Neural cell (in vitro differentiated cells): ENCODE results near the gene NECTIN2. TPM values are rescaled to one million over a fixed set of nuclear protein-coding genes. Genes with fewer than 3 reads are reported as not detected.

ENCODE experiments used
- H2AFZ ChIP-seq: fragments of 200-600, 300-800 bp; sonication (generic), shearing (Covaris generic); 2 replicates; pipeline ENCODE4 v1.6.0; 2014; ENCODE audit warnings: low read depth, mild to moderate bottlenecking, antibody characterized with exemption, low read length, moderate library complexity
- H3F3A ChIP-seq: fragments of 200-600 bp; shearing (Covaris generic); 2 replicates; pipeline ENCODE4 v1.6.1; 2016; ENCODE audit warnings: mild to moderate bottlenecking, moderate library complexity, mixed read lengths, antibody characterized with exemption, low read length; ENCODE audit not compliant: insufficient read depth, poor library complexity, severe bottlenecking
- H3K27ac ChIP-seq: fragments of 200-600, 300-800 bp; sonication (generic), shearing (Covaris generic); 2 replicates; pipeline ENCODE4 v1.5.1; 2014; ENCODE audit warnings: mild to moderate bottlenecking, low read length, moderate library complexity
- H3K27me3 ChIP-seq: fragments of 300-800, 200-600 bp; sonication (generic), shearing (Covaris generic); 2 replicates; pipeline ENCODE4 v1.6.0; 2014; ENCODE audit warnings: mild to moderate bottlenecking, low read depth, low read length, moderate library complexity; ENCODE audit not compliant: insufficient read depth
- H3K36me3 ChIP-seq: fragments of 300-800, 200-600 bp; sonication (generic), shearing (Covaris generic); 2 replicates; pipeline ENCODE4 v1.5.1; 2014; ENCODE audit warnings: mild to moderate bottlenecking, antibody characterized with exemption, low read length, moderate library complexity; ENCODE audit not compliant: insufficient read depth
- H3K4me2 ChIP-seq: fragments of 300-800, 200-600 bp; sonication (generic), shearing (Covaris generic); 2 replicates; pipeline ENCODE4 v1.6.0; 2014; ENCODE audit warnings: mild to moderate bottlenecking, low read length
- H3K4me3 ChIP-seq: fragments of 300-800, 200-600 bp; sonication (generic), shearing (Covaris generic); 2 replicates; pipeline ENCODE4 v1.5.1; 2014; ENCODE audit warnings: mild to moderate bottlenecking, low read length, moderate library complexity
- H3K79me2 ChIP-seq: fragments of 200-600 bp; shearing (Covaris generic); replicated peaks from 2 replicates; pipeline ENCODE4 v1.6.0; 2014; ENCODE audit warnings: mild to moderate bottlenecking, low read length, moderate library complexity; ENCODE audit not compliant: insufficient read depth
- H3K9ac ChIP-seq: fragments of 300-800, 200-600 bp; sonication (generic), shearing (Covaris generic); 2 replicates; pipeline ENCODE4 v1.6.1; 2016; ENCODE audit warnings: mild to moderate bottlenecking, low read length, mixed read lengths
- H3K9me2 ChIP-seq: fragments of 200-600 bp; shearing (Covaris generic); 2 replicates; pipeline ENCODE4 v1.6.1; 2016; ENCODE audit warnings: mild to moderate bottlenecking, low read length, mixed read lengths; ENCODE audit not compliant: insufficient read depth
- H3K9me3 ChIP-seq: fragments of 200-600, 300-800 bp; sonication (generic), shearing (Covaris generic); 2 replicates; pipeline ENCODE4 v1.6.1; 2016; ENCODE audit warnings: mild to moderate bottlenecking, mixed run types, low read length, moderate library complexity, mixed read lengths
- H4K20me1 ChIP-seq: fragments of 200-600 bp; shearing (Covaris generic); 2 replicates; pipeline ENCODE4 v1.6.1; 2016; ENCODE audit warnings: mild to moderate bottlenecking, mixed run types; ENCODE audit not compliant: insufficient read depth
- EP300 ChIP-seq: fragments of 450-650 bp; conservative IDR thresholded peaks from 2 replicates; pipeline ENCODE4 v1.6.1; 2014; ENCODE audit warnings: antibody characterized with exemption, mild to moderate bottlenecking, moderate library complexity; ENCODE audit not compliant: poor library complexity, severe bottlenecking
- EZH2 ChIP-seq: fragments of 200-600, 300-800 bp; shearing (Covaris generic), sonication (generic); IDR thresholded peaks from 2 replicates; pipeline ENCODE4 v1.6.1; 2014; ENCODE audit warnings: antibody characterized with exemption, low read length, borderline replicate concordance, mild to moderate bottlenecking; ENCODE audit not compliant: insufficient read depth, poor library complexity, severe bottlenecking
- MXI1 ChIP-seq: fragments of 450-650 bp; conservative IDR thresholded peaks from 2 replicates; pipeline ENCODE4 v1.6.1; 2014; ENCODE audit warnings: antibody characterized with exemption, mild to moderate bottlenecking; ENCODE audit not compliant: poor library complexity, severe bottlenecking
- POLR2AphosphoS5 ChIP-seq: IDR thresholded peaks from 2 replicates; pipeline ENCODE4 v1.6.1; 2012
- RAD21 ChIP-seq: fragments of 450-650 bp; conservative IDR thresholded peaks from 2 replicates; pipeline ENCODE4 v1.6.1; 2014; ENCODE audit warnings: antibody characterized with exemption, mild to moderate bottlenecking, moderate library complexity
- SMC3 ChIP-seq: fragments of 450-650 bp; conservative IDR thresholded peaks from 2 replicates; pipeline ENCODE4 v1.6.1; 2014; ENCODE audit warnings: antibody characterized with exemption, mild to moderate bottlenecking, moderate library complexity; ENCODE audit not compliant: poor library complexity
- TAF1 ChIP-seq: IDR thresholded peaks from 2 replicates; pipeline ENCODE4 v1.6.1; 2012; ENCODE audit warnings: low read depth
- polyA plus RNA-seq: library from polyadenylated mRNA; depleted of rRNA; stranded (reverse); fragments of >200 nt; gene quantifications from 2 replicates; pipeline ENCODE4 v1.2.3, GENCODE V29; 2014
- TF ChIP-seq, protein P1 (sequence below): IDR thresholded peaks from 2 replicates; pipeline ENCODE4 v1.6.1; 2012; ENCODE audit warnings: borderline replicate concordance
- TF ChIP-seq, protein P2 (sequence below): fragments of 450-650 bp; IDR thresholded peaks from 2 replicates; pipeline ENCODE4 v1.5.1; 2014; ENCODE audit warnings: antibody characterized with exemption, mild to moderate bottlenecking, moderate library complexity; ENCODE audit not compliant: poor library complexity, severe bottlenecking

The NECTIN2 gene
- polyA plus RNA-seq, 1 donor from 2014 or later: 33.2 TPM

DNA sequence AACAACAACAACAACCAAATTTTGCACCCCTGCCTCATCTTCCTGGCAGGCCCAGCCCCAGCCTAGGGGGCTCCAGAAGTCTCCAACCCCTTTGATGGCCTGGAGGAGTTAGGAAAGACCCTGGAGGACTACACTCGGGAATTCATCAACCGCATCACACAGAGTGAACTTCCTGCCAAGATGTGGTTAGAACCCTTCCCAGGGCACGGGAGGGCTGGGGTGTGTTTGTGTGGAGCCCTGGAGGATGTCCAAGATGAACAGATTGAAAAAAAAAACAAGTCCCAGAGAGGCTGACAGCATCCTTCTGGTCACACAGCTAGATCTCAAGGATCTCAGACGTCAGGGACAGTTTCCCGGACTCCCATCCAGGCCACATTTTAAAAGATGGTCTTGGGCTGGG, 81.6 kb downstream of the NECTIN2 start:
- Histone ChIP-seq H3K9me3 (no peaks in the 10 kb centered on the region), H3K27me3 (no peaks in the 10 kb centered on the region), H3K27ac (no peak overlapping the region), H4K20me1 (no peaks in the 10 kb centered on the region), H3K36me3 (no peaks in the 10 kb centered on the region), H3K4me2 (no peak overlapping the region), H2AFZ (no peak overlapping the region), H3K4me3 (no peak overlapping the region), H3K9me2 (no peaks in the 10 kb centered on the region), H3K79me2 (no peaks in the 10 kb centered on the region), H3K9ac (no peak overlapping the region), H3F3A (no peaks in the 10 kb centered on the region)
- no peak for TF ChIP-seq EZH2
- TF ChIP-seq RAD21: no peak
- TF ChIP-seq, protein P1, sequence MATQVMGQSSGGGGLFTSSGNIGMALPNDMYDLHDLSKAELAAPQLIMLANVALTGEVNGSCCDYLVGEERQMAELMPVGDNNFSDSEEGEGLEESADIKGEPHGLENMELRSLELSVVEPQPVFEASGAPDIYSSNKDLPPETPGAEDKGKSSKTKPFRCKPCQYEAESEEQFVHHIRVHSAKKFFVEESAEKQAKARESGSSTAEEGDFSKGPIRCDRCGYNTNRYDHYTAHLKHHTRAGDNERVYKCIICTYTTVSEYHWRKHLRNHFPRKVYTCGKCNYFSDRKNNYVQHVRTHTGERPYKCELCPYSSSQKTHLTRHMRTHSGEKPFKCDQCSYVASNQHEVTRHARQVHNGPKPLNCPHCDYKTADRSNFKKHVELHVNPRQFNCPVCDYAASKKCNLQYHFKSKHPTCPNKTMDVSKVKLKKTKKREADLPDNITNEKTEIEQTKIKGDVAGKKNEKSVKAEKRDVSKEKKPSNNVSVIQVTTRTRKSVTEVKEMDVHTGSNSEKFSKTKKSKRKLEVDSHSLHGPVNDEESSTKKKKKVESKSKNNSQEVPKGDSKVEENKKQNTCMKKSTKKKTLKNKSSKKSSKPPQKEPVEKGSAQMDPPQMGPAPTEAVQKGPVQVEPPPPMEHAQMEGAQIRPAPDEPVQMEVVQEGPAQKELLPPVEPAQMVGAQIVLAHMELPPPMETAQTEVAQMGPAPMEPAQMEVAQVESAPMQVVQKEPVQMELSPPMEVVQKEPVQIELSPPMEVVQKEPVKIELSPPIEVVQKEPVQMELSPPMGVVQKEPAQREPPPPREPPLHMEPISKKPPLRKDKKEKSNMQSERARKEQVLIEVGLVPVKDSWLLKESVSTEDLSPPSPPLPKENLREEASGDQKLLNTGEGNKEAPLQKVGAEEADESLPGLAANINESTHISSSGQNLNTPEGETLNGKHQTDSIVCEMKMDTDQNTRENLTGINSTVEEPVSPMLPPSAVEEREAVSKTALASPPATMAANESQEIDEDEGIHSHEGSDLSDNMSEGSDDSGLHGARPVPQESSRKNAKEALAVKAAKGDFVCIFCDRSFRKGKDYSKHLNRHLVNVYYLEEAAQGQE: no peak
- TF ChIP-seq EP300: no peak
- TF ChIP-seq SMC3: no peak
- no peak for TF ChIP-seq TAF1
- no peak for TF ChIP-seq POLR2AphosphoS5
- no peak for TF ChIP-seq MXI1
- TF ChIP-seq, protein P2, sequence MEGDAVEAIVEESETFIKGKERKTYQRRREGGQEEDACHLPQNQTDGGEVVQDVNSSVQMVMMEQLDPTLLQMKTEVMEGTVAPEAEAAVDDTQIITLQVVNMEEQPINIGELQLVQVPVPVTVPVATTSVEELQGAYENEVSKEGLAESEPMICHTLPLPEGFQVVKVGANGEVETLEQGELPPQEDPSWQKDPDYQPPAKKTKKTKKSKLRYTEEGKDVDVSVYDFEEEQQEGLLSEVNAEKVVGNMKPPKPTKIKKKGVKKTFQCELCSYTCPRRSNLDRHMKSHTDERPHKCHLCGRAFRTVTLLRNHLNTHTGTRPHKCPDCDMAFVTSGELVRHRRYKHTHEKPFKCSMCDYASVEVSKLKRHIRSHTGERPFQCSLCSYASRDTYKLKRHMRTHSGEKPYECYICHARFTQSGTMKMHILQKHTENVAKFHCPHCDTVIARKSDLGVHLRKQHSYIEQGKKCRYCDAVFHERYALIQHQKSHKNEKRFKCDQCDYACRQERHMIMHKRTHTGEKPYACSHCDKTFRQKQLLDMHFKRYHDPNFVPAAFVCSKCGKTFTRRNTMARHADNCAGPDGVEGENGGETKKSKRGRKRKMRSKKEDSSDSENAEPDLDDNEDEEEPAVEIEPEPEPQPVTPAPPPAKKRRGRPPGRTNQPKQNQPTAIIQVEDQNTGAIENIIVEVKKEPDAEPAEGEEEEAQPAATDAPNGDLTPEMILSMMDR: no peak

DNA sequence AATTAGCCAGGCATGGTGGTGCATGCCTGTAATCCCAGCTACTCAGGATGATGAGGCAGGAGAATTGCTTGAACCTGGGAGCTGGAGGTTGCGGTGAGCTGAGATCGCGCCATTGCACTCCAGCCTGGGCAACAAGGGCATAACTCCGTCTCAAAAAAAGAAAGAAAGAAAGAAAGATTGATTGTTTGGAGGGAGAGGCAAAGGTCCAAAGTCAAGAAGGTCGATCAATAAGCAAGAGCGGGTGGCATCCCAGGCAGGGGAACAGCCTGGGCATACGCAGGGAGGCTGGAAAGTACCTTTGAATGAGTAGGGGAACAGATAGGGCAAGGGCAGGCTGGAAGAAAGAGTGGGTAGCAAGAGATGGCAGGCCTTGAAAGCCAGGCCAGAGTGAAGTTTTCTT, 84.0 kb downstream of the NECTIN2 start:
- H3K9me3 ChIP-seq: no peaks in the 10 kb centered on the region
- TF ChIP-seq, protein P2: no peak
- TF ChIP-seq EZH2: no peak
- no peak for TF ChIP-seq EP300
- no peak for TF ChIP-seq POLR2AphosphoS5
- TF ChIP-seq TAF1: no peak
- TF ChIP-seq SMC3: no peak
- TF ChIP-seq, protein P1: no peak
- no peak for TF ChIP-seq RAD21
- no peak for TF ChIP-seq MXI1
- H3K9me2 ChIP-seq: no peaks in the 10 kb centered on the region
- H3K9ac ChIP-seq: no peak overlapping the region
- no peaks in the 10 kb centered on the region for H3F3A ChIP-seq
- no peak overlapping the region for H2AFZ ChIP-seq
- no peaks in the 10 kb centered on the region for H3K27me3 ChIP-seq
- H3K36me3 ChIP-seq: no peaks in the 10 kb centered on the region
- H3K4me3 ChIP-seq: no peak overlapping the region
- no peaks in the 10 kb centered on the region for H3K79me2 ChIP-seq
- H4K20me1 ChIP-seq: no peaks in the 10 kb centered on the region
- no peak overlapping the region for H3K4me2 ChIP-seq
- no peak overlapping the region for H3K27ac ChIP-seq
